HS-5 (cell line): Measurements from ENCODE around the gene FBXO41.
A peak's percentile ranks its signal among the peaks of the same experiment; 100 is the strongest.

Source experiments
- DNase-seq: peaks from one replicate; pipeline ENCODE4 v3.0.0-alpha.2; 2012; ENCODE audit warnings: low read depth

The FBXO41 gene, protein sequence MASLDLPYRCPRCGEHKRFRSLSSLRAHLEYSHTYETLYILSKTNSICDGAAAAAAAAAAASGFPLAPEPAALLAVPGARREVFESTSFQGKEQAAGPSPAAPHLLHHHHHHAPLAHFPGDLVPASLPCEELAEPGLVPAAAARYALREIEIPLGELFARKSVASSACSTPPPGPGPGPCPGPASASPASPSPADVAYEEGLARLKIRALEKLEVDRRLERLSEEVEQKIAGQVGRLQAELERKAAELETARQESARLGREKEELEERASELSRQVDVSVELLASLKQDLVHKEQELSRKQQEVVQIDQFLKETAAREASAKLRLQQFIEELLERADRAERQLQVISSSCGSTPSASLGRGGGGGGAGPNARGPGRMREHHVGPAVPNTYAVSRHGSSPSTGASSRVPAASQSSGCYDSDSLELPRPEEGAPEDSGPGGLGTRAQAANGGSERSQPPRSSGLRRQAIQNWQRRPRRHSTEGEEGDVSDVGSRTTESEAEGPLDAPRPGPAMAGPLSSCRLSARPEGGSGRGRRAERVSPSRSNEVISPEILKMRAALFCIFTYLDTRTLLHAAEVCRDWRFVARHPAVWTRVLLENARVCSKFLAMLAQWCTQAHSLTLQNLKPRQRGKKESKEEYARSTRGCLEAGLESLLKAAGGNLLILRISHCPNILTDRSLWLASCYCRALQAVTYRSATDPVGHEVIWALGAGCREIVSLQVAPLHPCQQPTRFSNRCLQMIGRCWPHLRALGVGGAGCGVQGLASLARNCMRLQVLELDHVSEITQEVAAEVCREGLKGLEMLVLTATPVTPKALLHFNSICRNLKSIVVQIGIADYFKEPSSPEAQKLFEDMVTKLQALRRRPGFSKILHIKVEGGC

DNA sequence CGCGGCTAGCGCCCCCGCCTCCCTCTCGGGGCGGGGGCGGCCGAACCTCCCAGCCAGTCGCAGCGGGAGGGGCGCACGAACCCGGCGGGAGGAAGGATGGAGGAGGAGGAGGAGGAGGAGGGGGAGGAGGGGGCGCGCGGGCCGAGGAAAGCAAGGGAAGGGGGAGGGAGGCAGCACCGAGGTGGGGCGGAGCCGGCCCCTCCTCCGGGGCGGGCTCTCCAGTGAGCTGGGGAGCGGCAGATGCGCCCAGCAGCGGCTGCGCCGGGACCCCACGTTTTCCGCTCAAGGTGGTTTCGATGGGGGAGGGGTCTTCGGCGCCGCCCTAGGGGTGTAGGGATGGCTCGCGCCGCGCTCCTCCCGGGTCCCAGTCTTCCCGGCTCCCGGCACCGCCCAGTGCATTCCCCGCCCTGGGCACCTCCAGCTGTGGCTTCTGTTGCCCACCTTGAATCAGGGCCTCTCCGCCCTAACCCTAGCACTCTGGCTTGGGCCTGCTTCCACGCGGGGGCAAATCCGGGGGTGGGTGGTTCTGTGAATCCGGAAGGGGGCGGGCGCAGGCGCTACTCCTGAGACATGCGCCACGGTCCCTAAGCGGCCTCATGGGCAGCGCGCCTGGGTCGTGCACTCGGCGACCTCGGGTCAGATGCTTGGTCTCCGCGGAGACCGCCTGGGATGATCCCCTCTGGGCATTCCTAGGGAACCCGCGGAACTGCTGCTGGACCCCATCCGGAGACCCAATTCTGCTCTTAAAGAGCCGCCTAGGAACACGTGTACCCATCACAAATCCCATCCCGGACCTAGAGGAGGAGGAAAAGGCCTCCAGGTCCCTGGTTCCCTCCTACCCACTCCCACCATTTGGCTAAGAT lies at the start of gene FBXO41:
Gene FBXO41, minus strand, starts transcription at position 183 of the 863 bp plus-strand sequence. CDS start 14,848 bp downstream, outside the sequence.
- DNase-seq, result no peak

- DNase-seq, result no peak
These were observed 49.8 kb upstream of the FBXO41 start for GRCh38 chr2:73334045-73334444.

DNA sequence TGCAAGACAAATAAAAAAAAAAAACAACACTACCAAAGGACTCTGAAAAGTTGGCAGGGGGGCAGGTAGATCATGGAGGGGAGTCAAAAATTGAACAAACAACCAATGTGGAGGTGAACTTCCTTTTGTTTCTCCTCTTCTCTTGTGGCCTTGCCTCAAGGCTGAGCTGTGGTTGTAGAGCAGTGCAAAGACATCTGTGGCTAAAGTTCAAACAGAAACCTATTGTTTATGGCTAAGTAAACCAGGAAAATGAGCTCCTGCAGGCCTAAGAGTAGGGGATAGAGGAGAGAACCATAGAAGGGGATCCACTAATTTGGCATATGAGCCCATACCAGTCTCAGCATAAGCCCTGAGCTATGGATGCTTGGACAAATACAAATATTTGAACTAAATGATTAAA lies 49.3 kb upstream of the FBXO41 start:
- DNase-seq, result no peak

GRCh38 chr2:73324126-73324725 lies 39.9 kb upstream of the FBXO41 start:
- no peak for DNase-seq

- no peak for DNase-seq
These were observed 39.3 kb upstream of the FBXO41 start for GRCh38 chr2:73323551-73323950.

DNA sequence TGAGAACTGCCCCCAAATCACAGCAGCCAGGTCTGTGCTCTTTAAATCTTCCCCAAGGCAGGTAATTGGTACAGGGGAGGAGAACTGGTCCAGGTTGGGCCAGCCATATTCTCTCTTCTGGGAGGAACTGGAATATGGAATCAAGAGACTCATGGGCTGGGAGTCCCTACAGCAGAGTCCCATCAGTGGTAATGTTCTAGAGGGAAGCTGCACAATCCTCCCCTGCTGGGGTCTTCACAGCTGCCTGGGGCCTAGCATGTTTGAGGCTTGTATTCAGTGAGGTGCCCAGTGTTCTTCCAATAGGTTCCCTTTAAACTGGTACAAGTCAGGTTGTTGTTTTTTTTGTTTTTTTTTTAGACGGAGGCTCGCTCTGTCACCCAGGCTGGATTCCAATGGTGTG lies 30.2 kb upstream of the FBXO41 start:
- no peak for DNase-seq

- no peak for DNase-seq
These were observed 23.4 kb upstream of the FBXO41 start for GRCh38 chr2:73307720-73308119.

DNA sequence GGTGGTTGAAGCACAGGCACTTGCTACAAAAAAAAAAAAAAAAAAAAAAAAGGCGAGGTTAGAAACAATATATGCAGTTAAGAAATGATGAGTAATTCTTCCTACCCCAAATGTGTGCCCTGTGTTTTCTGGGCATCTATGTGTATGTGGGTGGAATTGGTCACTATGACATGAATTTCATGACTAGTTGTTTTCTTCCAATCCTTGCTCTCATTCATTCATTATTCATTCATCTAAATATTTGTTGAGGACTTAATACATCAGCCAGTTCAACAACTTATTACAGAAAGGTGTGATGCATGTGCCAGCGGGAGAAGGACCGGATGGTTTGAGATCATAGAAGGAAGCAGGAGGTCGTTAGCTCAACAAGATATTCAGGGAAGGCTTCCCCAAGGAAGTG lies 17.4 kb upstream of the FBXO41 start:
- no peak for DNase-seq

- no peak for DNase-seq
These were observed 16.6 kb upstream of the FBXO41 start for GRCh38 chr2:73300926-73301325.

DNA sequence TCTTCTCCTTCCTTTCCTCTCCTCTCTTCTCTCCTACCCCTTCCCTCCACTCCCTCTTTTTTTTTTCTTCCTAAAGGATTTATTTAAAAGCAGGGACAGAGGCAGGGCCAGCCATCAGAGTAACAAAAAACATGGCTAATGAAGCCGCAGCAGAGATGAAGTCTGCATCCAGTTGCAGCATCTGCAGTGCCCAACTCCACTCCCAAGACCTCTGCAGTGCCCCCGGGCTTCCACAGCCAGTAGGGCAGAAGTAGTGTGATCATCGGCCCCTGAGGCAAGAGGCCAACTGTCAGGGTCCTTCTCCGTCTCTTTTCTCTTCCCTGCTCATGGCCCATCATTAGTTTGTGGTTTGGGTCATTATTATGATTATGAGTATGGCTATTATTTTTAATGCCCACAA lies 13.3 kb upstream of the FBXO41 start:
- no peak for DNase-seq

DNA sequence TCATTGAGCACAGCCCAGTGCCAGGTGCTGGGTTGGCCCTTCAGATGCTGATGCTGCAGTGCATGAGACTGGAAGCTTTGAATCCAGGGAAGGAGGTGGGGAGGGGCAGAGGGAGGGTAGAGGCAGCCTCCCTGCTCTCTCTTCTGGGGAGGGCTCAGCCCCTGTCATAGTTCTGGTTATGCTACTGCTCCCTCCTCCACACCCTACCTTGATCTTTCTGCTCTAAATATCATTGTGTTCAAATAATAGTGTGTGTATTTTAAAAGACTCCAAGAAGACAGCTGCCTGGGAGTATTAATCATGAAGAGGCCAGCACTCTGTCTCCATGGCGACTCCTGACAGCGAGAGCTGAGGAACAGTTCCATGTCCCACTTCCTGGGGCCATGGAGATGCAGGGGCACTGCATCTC lies 12.9 kb upstream of the FBXO41 start:
- DNase-seq, result no peak

DNA sequence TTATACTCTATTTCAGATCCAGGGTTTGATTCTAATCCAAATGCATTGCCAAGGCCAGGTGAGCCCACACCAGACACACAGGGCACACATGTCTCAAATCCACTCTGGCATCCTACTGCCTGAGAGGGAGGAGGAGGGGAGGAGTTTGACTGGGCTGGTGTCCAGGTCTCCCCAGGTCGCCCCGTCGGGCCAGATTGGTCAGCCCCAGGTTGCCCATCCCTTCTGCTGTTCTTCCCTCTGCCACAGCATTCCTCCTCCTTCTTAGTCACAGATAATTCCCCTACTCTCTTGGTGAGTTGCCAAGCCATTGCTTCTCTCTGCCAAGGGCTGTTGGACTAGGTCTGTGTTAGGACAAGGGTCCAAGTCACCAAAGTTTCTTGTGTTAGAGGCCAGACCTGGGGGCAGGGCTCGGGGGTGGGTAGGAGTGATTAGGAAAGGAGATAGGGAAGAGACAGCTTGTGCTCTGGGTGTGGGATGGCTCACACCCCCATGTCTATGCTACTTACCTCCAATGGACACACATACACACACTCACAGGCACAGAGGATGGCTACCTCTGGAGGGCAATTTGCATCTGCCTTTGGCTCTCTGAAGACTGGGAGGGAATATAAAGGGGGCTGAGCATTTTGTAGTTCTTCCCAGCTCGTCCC lies 11.6 kb upstream of the FBXO41 start:
- DNase-seq, result no peak

GRCh38 chr2:73294239-73294638 lies 10.0 kb upstream of the FBXO41 start:
- DNase-seq, result no peak

GRCh38 chr2:73293534-73294171 lies 9.4 kb upstream of the FBXO41 start, which contains the start of gene EGR4:
Gene EGR4 (minus strand): TSS chr2:73293548. CDS start chr2:73293317, 231 bp downstream.
- peak; percentile 25 for DNase-seq

DNA sequence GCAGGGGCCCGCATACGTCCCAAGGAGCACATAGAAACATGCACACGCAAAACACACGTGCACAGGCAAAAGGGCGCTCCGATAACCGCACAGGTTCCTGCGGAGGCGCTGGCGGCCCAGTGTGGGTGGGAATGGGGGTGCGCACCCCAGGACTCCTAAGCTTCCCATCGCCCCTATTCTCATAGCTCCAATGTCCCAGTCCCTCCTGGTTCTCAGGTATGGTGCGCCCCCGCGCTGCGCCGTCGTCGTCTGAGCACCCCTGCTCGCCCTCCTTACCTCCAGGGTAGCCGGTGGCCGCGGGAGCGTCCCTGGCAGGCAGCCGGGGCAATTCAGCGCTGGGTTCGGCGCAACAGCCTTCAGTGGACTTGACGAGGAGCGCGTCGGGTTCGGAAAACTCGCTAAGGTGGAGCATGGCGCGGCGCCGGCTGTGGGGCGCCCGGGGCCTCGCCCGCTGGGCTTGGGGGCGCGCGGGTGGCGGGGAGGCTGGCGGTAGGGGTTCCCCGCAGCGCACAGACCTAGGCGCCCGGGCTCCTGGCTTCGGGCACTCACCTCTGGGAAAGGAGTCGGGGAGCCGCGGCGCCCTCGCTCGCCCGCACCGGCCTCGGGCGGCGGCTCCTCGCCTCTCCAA lies 8.7 kb upstream of the FBXO41 start:
- no peak for DNase-seq

DNA sequence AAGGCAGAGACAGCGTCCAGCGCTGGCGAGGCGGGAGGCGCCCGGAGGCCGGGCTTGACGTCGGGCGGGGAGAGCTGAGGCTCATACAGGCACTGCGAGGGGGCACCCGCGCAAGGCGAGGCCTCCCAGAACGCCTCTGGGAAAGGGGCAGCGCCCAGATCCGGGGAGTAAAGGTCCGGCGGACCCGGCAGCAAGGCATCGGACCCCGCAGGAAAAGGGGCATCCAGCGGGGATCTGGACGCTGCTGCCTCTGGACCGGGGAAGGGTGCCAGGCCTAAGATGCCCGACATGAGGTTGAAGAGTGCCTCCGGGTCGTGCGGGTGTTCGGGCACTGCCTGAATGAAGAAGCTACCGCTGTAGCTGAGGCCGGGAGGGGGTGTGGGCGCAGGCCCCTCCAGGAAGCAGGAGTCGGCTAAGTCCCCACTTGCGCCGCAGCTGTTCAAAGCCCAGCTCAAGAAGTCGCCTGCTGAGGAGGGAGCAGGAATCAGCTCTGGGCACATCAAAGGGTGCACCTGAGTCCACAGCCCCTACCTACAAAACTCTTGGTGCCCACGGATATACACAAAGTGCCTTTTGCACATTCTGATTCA lies 8.1 kb upstream of the FBXO41 start:
- DNase-seq, result no peak

DNA sequence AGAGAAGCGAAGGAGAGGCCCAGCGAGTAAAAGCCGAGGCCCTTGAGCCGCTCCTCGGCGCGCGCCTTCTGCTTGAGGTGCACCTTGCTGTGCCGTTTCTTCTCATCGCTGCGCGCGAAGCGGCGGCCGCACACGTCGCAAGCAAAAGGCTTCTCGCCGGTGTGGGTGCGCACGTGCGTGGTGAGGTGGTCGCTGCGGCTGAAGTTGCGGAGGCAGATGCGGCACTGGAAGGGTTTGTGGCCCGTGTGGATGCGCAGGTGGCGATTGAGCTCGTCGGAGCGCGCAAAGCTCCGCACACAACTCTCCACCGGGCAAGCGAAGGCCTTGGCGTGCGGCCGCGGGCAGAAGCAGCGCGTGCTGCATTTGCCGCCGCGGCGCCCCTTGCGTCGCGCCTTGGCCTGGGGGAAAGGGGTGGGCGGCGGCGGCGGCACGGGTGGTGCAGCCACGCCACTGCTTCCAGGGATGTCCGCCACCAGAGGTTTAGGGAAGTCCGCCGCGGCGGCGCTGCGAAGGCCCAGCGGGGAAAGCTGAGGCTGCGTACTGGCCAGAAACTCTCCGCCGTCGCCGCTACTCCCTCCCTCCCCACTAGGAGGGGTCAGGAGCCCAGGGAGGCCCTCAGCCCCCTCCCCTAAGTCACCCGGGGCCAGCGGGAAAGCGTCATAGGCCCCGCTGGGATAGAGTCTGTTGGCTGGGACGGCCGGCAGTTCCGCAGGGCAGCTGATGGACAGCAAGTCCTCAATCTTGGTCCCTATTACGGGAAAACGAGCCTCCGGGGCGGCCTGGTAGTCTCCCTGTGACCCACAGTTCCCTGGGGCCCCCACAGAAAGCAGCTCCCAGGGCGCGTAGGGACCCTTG lies 7.4 kb upstream of the FBXO41 start:
- no peak for DNase-seq

- no peak for DNase-seq
These were observed 6.8 kb upstream of the FBXO41 start for GRCh38 chr2:73291093-73291460.
